22Rv1 (cell line): ENCODE results near the gene ARHGEF17.

Experiments used
- CTCF ChIP-seq: fragments of 450-650 bp; IDR thresholded peaks from 2 replicates; pipeline ENCODE4 v1.5.1; 2017; ENCODE audit warnings: mild to moderate bottlenecking
- ZFX ChIP-seq: fragments of 450-650 bp; IDR thresholded peaks from 2 replicates; pipeline ENCODE4 v1.6.1; 2017; ENCODE audit warnings: antibody characterized with exemption, borderline replicate concordance

- no peak for TF ChIP-seq CTCF
- no peak for TF ChIP-seq ZFX
These were observed 98.1 kb downstream of the ARHGEF17 start for GRCh38 chr11:73406131-73406530.
